IPS-20b (cell line): Measurements from ENCODE around the gene MANSC1.

ENCODE experiments used
- H3K27ac ChIP-seq: one replicate; pipeline ENCODE4 v1.5.1; 2013; ENCODE audit warnings: low read length
- H3K27me3 ChIP-seq: 2 replicates; pipeline ENCODE4 v1.6.1; 2013; ENCODE audit warnings: mild to moderate bottlenecking, low read length, inconsistent platforms; ENCODE audit not compliant: insufficient read depth
- H3K36me3 ChIP-seq: 2 replicates; pipeline ENCODE4 v1.6.1; 2013; ENCODE audit warnings: low read depth, mild to moderate bottlenecking, inconsistent platforms, low read length, moderate library complexity; ENCODE audit not compliant: insufficient read depth
- H3K4me1 ChIP-seq: 2 replicates; pipeline ENCODE4 v1.6.1; 2013; ENCODE audit warnings: mild to moderate bottlenecking, control low read depth, inconsistent platforms, low read length, moderate library complexity; ENCODE audit not compliant: insufficient read depth
- H3K4me3 ChIP-seq: 2 replicates; pipeline ENCODE4 v1.5.1; 2013; ENCODE audit warnings: mild to moderate bottlenecking, low read length, inconsistent platforms
- H3K9ac ChIP-seq: 2 replicates; pipeline ENCODE4 v1.6.1; 2013; ENCODE audit warnings: low read depth, mild to moderate bottlenecking, inconsistent platforms, low read length, moderate library complexity
- H3K9me3 ChIP-seq: 2 replicates; pipeline ENCODE4 v1.6.1; 2013; ENCODE audit warnings: mild to moderate bottlenecking, low read depth, low read length, inconsistent platforms; ENCODE audit not compliant: insufficient read depth

MANSC1 gene

DNA sequence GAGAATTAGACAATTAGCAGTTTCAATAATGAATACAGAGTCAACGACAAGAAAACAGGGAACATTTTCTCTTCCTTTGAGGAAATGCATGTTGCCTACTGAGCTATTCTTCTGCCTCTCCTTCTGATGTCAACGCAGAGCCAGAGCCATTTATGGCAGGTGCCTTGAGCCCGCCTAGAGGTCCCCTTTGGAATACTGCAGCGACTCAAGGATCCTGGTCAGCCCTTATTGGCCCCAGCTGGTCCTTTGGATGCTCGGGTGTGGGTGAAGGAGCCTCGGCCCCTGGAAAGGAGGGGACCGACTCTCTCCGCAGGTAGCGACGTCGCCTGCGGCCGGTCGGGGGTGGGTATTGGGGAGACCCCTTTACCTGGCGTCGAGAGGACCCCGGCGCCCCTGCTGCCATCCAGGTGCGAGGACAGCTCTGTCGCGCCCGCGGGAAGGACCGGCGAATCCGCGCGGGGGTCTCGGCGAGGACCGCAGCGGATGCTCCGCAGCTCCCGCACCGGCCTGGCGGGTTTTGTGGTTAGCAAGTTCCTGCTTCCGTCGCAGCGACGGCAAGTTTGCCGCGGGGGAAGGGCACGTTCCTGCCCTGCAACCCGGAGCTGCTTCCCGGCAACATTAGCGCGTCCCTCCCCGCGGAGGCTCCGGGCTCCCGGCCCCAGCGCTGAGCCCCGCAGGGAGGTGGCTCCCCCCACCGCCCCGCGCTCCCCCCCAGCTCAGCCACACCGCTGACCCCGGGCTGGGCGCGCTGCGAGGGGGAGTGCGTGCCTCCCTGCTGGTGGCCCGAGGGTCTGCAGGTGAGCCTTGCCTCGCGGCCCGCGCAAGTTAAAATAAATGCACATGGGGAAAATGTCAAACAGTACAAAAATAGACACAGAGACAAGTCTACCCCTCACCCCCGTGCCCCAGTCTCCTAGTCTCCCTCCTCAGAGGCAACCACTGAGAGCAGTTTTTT, at the start of gene MANSC1:
MANSC1 (minus strand) TSS at position 532 of the 955 bp plus-strand sequence. CDS start 6,928 bp downstream, outside the sequence.
- Histone ChIP-seq H3K4me1 (peaks cover 9% of the 10 kb centered on the region; the same call in 1 of the 2 replicates), H3K36me3 (no peaks in the 10 kb centered on the region), H3K9me3 (peaks cover 5% of the 10 kb centered on the region; the same call in 1 of the 2 replicates), H3K4me3 (peak within 1 kb of the TSS; percentile 79), H3K27me3 (peaks cover 25% of the 10 kb centered on the region), H3K9ac (peak within 1 kb of the TSS; percentile 66; the same call in 1 of the 2 replicates), H3K27ac (no peak within 1 kb of the TSS)

- no peak overlapping the region for H3K4me3 ChIP-seq
- H3K27ac ChIP-seq = no peak overlapping the region
- H3K36me3 ChIP-seq = no peaks in the 10 kb centered on the region
- H3K9me3 ChIP-seq = no peaks in the 10 kb centered on the region
- peaks cover 22% of the 10 kb centered on the region; the same call in 1 of the 2 replicates for H3K4me1 ChIP-seq
- H3K27me3 ChIP-seq = no peaks in the 10 kb centered on the region
- peak overlapping the region; percentile 0; the same call in 1 of the 2 replicates for H3K9ac ChIP-seq
Measured at GRCh38 chr12:12399161-12399560, 49.1 kb upstream of the MANSC1 start.

DNA sequence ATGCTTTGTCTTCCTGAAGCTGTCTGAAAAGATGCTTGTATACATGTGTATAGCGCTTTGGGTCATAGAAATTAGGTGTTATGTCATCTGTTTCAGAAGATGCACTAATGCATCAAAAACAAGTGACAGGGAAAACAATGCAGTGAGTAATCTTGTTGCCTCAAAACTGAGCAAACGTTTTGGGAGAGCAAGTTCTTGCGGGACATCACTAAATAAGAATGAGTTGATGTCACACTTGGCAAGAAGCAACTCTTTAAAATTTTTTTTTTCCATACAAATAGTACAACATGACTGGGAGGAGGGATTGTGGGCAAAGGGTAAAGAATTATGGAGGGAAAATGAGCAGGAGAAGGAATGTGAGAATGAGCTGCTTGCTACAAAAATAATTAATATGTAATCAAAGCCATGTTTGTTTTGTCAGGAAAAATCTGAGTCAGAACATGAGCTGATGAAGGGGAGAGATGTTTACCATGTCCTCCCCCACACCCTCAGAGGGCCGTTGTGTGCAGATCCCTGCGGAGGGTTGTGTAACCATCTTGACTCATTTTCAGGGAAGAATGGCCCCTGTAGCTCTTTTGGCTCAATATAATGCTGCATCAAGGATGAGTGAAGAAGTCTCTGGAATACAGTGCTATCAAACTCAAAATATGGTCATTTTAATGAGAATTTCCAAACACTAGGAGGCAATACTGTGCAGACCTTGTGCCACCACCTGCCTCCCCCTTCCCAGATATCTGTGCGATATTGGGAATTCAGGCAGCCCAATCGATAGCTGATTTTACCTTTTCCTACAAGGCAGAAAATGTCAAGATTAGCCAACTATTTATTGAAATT, 48.2 kb upstream of the MANSC1 start:
- no peaks in the 10 kb centered on the region for H3K9me3 ChIP-seq
- H3K9ac ChIP-seq = peak overlapping the region; percentile 0; the same call in 1 of the 2 replicates
- H3K4me3 ChIP-seq = no peak overlapping the region
- H3K27ac ChIP-seq = no peak overlapping the region
- no peaks in the 10 kb centered on the region for H3K36me3 ChIP-seq
- peaks cover 22% of the 10 kb centered on the region; the same call in 1 of the 2 replicates for H3K4me1 ChIP-seq
- no peaks in the 10 kb centered on the region for H3K27me3 ChIP-seq

DNA sequence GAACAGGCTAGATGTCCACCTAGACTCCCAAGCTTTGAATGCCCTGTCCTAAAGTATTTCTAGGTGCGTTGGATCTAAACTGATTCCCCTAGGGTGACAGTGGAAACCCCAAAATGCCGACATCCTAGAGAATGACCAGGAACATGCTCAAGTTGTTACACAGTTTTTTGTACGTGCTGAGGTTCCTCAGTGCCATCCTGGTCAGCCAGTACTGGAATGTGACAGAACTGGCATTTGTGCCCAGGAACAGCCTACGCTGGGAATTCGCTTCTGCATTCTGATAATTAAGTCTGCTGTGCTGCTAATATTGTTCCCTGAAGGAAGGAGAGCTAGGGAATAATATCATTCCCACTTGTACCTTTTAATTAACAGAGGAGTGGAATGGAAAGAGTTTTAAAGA, 47.1 kb upstream of the MANSC1 start:
- Histone ChIP-seq H3K27ac (no peak overlapping the region), H3K4me1 (peaks cover 22% of the 10 kb centered on the region; the same call in 1 of the 2 replicates), H3K4me3 (no peak overlapping the region), H3K36me3 (no peaks in the 10 kb centered on the region), H3K27me3 (no peaks in the 10 kb centered on the region), H3K9me3 (no peaks in the 10 kb centered on the region), H3K9ac (no peak overlapping the region)

GRCh38 chr12:12396694-12397093, 46.7 kb upstream of the MANSC1 start:
- H3K4me1 ChIP-seq = peaks cover 22% of the 10 kb centered on the region; the same call in 1 of the 2 replicates
- H3K9ac ChIP-seq = no peak overlapping the region
- no peak overlapping the region for H3K27ac ChIP-seq
- H3K27me3 ChIP-seq = no peaks in the 10 kb centered on the region
- H3K4me3 ChIP-seq = no peak overlapping the region
- no peaks in the 10 kb centered on the region for H3K9me3 ChIP-seq
- H3K36me3 ChIP-seq = no peaks in the 10 kb centered on the region

DNA sequence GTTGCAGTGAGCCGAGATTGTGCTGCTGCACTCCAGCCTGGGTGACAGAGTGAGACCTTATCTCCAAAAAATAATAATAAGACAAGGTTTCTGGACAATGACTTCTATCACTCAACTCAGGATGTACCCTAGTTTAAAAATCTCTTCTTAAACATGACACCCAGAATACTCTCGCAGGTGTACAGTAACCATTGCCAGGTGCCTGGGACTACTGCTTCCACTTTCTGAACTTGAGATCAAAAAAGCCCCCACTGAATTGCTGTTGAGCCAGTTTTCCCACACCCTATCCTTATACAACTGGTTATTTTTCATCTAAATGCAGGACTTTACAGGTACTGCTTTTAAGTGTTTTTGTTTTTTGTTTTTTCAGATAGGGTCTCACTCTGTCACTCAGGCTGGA, 43.1 kb upstream of the MANSC1 start:
- no peaks in the 10 kb centered on the region for H3K27me3 ChIP-seq
- H3K36me3 ChIP-seq = no peaks in the 10 kb centered on the region
- H3K4me3 ChIP-seq = no peak overlapping the region
- no peak overlapping the region for H3K27ac ChIP-seq
- peaks cover 4% of the 10 kb centered on the region; the same call in 1 of the 2 replicates for H3K4me1 ChIP-seq
- no peak overlapping the region for H3K9ac ChIP-seq
- no peaks in the 10 kb centered on the region for H3K9me3 ChIP-seq

- H3K4me1 ChIP-seq = peaks cover 3% of the 10 kb centered on the region; the same call in 1 of the 2 replicates
- H3K27ac ChIP-seq = no peak overlapping the region
- H3K9me3 ChIP-seq = no peaks in the 10 kb centered on the region
Measured at GRCh38 chr12:12392413-12392812, 42.4 kb upstream of the MANSC1 start.

GRCh38 chr12:12387501-12387900, 37.5 kb upstream of the MANSC1 start:
- H3K9ac ChIP-seq = no peak overlapping the region
- H3K36me3 ChIP-seq = no peaks in the 10 kb centered on the region
- H3K27me3 ChIP-seq = no peaks in the 10 kb centered on the region
- H3K9me3 ChIP-seq = no peaks in the 10 kb centered on the region
- H3K27ac ChIP-seq = no peak overlapping the region
- H3K4me1 ChIP-seq = peaks cover 23% of the 10 kb centered on the region; the same call in 1 of the 2 replicates
- no peak overlapping the region for H3K4me3 ChIP-seq

More at GRCh38 chr12:12392413-12392812, 42.4 kb upstream of the MANSC1 start:
- no peaks in the 10 kb centered on the region for H3K27me3 ChIP-seq
- no peak overlapping the region for H3K4me3 ChIP-seq
- H3K9ac ChIP-seq = no peak overlapping the region
- no peaks in the 10 kb centered on the region for H3K36me3 ChIP-seq

DNA sequence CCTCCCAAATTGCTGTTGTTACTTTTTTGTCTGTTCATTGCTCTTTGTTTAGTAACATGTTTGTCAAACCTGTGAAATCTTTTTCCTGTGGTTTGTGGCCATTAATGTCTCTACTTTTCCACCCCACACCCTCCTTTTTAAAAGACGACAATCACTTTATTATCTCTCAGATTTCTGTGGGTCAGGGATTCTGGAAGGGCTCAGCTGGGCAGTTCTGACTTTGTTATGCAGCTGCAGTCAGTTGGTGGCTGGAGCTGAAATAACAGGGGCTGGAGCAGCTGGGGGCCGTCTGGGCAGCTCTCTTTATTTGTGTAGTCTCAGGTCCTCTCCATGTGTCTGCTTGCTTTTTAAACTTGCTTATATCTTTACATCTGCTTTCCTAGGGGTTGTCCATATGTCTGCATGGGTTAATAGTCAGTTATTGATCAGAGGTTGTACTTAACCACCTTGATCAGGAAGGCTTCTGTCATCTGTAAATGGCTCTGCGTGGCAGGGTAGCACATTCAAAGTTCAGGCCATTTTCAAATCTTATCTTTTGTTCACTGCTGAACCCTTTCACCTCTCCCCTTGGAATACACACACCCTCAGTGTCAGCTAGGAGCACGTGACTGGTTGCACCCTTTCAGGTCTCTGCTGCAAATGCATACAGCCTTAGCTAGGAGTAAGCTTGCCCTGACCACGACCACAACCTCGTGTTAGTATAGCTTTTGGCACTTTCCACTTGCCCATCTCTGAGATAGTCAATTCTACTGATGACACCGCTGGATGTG, 34.7 kb upstream of the MANSC1 start:
- peaks cover 23% of the 10 kb centered on the region; the same call in 1 of the 2 replicates for H3K4me1 ChIP-seq
- peak overlapping the region; percentile 24 for H3K27ac ChIP-seq
- H3K9ac ChIP-seq = peak overlapping the region; percentile 21; the same call in 1 of the 2 replicates
- peak overlapping the region; percentile 22; the same call in 1 of the 2 replicates for H3K4me3 ChIP-seq
- H3K9me3 ChIP-seq = no peaks in the 10 kb centered on the region
- H3K27me3 ChIP-seq = no peaks in the 10 kb centered on the region
- no peaks in the 10 kb centered on the region for H3K36me3 ChIP-seq

GRCh38 chr12:12381982-12382381, 31.9 kb upstream of the MANSC1 start:
- Histone ChIP-seq H3K27me3 (no peaks in the 10 kb centered on the region), H3K4me3 (no peak overlapping the region), H3K36me3 (no peaks in the 10 kb centered on the region), H3K27ac (no peak overlapping the region), H3K9me3 (no peaks in the 10 kb centered on the region), H3K4me1 (peaks cover 20% of the 10 kb centered on the region; the same call in 1 of the 2 replicates), H3K9ac (no peak overlapping the region)
